ENCODE measurements around the gene RAPGEF2.

GRCh38 chr4:159210975-159211374 lies 108.1 kb downstream of the RAPGEF2 start:
- TF ChIP-seq CTCF (IDR thresholded peaks at IDR 0.05): no peak
- no peak for TF ChIP-seq POLR2A (IDR thresholded peaks at IDR 0.05)
